ENCODE measurements around the gene GNG13.
"Not testable (repeated sequence)": the region's sequence is repeated elsewhere in the genome, so short reads cannot be mapped to it uniquely, and the experiment has no call there.

GNG13 gene, protein sequence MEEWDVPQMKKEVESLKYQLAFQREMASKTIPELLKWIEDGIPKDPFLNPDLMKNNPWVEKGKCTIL

DNA sequence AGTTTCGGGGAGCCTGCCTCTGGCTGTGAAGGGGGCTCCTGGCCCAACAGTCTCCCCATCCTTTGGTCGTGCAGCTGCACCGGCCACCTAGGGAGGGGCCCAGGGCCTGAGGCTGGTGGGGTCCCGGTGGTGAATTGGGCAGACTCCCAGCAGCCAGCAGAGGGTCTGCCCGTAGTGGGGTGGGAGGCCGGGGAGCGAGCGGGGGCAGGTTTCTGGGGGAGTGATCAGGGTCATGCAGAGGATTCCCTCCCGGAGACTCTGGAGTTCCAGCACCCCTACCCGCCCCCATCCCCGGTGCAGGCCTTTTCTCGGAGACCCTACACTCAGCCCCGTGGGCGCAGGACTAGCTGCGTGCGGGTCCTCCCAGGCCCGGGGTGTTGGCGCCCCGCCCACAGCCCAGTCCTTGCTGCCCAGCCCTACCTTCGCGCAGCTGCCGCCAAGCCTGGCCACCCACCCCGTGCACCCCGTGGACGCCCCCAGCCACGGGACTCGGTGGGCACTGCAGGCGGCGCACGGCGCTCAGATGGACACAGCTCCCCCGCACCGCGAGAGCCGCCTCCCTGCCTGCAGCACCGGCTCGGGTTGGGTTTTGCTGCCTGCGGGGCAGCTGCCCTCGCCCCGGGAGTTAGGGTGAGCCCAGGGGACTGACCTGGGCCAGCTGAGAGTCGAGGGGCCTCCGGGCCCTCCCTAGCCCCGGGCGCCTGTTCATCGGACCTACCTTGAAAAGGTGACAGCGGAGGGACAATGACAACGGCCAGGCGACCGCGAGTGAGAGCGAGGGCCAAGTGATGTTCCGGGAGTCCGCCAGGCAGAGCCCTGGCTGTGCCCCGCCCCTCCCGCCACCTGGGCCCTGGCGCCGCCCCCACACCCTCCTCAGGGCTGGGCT lies at the start of gene GNG13:
Gene GNG13 (minus strand): TSS at position 787 of the 886 bp plus-strand sequence. CDS start 1,657 bp downstream, outside the sequence.
- no peak for DNase-seq

DNA sequence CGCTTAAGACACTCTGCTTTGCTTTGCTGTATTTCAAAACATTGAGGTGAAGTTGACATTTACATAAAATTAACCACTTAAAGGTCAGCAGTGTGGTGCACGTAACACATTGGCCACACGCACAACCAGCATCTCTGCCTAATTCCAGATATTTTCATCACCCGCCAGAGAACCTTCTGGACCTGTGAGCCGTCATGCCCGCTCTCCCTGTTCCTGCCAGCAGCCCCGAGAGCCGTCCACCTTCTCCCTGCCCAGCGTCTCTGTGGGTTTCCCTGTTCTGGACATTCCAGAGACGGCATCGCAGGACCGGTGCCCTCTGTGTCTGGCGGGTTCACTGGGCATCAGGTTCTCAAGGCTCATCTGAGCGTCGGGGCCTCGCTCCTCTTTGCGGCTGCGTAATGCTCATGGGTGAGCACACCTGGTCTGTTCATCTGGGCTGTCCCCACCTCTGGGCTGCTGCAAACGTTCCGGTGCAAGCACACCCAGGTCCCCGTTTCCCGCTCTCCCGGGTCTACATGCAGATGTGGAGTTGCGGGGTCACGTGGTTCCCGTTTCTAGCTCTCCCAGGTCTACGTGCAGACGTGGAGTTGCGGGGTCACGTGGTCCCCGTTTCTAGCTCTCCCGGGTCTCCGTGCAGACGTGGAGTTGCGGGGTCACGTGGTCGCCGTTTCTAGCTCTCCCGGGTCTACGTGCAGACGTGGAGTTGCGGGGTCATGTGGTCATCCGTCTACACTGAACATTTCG lies 48.1 kb upstream of the GNG13 start:
- no peak for DNase-seq

DNA sequence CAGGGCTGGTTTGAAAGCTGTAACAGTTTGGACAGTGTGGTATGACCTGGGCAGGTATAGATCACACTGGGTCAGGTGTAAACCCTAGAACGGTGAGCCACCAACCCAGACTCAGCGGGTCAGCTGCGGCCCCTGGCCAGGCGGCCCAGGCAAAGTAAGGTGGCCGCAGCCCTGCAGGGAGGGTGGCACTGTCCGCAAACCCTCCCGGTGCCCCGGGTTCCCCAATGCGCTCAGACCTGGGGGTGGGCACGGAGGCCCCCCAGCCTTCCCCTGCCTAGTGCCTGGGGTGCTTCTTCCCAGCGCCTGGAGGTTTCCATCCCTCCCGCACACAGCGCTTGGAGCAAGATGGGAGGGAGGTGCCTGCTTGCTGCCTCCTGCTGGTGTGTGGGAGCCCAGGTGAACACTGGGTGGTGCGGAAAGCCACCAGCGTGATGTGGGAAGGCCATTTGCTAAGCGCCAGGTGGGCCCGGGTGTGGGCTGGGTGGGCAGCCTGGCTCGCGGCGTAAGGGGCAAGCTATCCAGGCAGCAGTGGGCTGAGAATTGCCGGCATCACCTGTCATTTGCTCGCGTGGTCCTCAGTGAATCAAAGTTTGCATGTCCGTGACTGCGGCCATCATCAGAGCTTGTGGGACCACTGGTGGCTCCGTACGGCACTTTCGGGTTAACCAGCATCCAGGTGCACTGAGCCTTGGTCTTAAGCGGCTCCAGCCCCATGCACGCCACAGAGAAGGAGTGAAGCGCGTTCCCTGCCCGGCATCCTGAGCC lies 47.3 kb upstream of the GNG13 start:
- DNase-seq = no peak

DNA sequence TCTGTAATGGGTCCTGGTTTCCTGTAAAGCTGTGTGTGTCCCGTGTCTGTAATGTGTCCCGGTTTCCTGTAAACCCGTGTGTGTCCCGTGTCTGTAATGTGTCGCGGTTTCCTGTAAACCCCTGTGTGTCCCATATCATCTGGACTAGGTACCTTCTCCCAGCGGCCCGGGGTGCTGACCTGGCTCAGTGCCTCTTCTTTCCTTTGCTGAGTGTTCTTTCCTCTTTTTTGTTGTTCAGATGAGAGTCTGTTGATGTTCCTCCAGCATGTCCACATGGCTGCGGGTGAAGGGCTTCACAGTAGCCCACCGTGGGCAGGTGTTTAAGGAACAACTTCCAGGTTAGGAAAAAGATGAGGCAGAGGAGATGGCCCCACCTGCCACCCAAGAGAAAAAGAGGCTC lies 46.6 kb upstream of the GNG13 start:
- DNase-seq = no peak

DNA sequence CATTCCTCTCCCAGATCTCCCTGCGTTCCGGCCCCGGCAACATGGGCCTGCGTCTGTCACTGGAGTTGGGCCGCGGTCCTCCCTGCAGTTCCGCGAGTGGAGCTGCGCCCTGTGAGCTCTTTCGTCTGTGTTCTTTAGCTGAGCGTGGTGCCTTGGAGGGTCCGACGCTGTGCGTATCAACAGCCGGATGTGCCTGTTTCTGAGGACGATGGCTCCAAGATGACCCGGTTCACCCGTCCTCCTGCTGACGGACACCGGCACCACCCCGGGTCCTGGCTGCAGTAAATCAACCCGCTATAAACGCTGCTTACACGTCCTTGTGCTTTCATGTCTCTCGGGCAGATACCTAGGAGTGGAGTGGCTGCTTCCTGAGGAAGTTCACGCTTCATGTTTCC lies 44.8 kb upstream of the GNG13 start:
- no peak for DNase-seq

DNA sequence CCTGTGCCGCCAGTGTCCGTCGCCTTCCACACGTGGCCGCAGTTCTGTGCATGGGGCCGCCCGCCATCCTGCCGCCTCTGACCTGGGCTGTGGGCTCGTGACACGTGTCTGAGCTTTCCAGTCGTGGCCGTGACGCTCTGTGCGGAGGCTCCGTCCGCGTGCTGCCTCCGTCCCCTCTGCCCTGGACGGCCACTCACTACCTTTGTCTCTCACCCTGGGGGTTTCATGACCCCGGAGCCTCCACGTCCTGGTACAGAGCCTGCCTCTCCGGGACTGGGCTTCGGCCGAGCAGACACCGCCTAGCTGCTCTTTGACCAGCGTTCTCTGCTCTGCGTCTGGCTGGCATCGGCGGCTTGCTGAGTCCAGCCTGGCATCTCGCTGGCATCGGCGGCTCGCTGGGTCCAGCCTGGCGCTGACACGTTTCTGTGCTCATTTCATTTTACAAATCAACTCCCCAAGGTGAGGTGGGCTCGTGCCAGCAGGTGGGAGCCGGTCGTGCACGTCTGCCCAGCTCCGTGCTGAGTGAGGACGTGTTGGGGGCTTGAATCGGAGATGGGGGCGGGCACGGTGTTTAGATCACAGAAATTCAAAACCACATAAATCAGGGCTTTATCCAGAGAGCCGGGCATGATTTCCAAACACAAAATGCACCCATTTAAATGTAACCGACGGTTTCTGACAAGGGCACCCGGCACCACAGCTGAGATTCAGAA lies 44.3 kb upstream of the GNG13 start:
- DNase-seq = no peak

DNA sequence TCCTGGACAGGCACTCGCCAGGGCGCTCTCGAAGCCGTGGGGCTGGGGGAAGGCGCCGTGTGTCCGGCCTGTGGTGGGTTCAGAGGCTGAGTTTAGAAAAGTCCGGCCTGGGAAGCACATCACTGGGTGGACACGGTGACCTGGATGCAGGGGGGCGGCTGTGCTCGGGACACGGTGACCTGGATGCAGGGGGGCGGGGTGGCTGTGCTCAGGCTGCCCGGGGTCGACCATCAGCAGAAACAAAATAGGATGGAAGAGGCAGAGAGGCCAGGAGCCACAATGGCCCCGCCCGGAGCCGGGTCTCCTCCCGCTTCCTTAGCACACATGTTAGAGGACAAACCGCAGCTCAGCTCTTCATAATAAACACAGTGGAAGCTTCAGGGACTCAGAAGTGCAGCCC lies 43.2 kb upstream of the GNG13 start:
- DNase-seq = no peak

DNA sequence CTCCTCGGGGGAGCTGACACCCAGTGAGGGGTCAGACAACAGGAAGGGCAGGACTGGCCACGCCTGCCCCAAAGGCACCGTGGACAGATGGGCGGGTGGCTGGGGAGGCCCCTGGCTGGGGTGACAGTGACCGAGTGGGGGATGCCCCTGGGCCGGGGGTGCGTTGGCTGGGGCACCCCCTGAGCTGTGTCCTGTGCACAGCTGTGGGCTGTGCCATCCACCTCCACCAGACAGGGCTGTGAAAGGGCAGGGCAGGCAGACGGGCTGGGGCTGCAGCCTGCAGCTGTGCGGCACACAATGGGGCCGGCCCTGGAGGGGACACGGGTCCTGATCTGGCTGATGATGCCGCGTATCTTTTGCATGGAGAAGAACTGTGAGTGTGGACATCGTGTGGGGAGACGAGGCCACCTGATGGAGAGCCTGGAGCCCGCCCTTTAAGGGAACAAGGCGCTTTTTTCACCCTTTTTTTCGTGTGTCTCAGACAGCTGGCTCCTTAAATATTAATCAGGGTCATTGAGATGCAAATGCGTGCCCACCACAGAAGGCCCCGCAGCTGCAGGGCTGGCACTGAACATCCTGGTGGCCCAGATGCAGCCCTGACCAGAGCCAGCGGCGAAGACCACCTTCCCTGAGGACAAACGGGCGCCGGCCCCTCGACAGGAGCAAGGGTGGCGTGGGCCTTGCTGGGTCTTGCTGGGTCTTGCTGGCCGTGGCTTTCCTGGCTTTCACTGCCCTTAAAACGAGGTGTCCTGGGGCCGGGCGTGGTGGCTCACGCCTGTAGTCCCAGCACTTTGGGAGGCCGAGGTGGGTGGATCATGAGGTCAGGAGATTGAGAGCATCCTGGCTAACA lies 42.4 kb upstream of the GNG13 start:
- DNase-seq = no peak

DNA sequence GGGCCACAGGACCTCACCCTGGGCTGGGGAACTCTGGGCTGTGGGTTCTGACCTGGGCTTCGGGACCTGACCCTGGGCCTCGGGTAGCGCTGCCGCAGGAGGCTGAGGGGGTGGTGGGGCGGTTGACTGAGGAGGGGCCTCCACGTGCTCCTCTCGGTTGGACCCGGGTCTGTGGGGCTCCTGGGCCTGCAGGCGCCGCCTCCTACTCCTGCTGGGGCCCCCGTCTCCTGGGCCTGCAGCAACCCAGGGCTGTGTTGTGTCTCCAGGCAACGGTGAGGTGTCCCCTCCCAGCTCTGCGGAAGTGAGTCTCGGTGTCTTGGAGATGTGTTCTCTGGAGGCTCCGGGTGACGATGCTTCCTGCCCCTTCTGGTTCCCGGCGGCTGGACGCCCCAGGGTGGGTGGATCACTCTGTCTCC lies 41.5 kb upstream of the GNG13 start:
- DNase-seq = no peak

DNA sequence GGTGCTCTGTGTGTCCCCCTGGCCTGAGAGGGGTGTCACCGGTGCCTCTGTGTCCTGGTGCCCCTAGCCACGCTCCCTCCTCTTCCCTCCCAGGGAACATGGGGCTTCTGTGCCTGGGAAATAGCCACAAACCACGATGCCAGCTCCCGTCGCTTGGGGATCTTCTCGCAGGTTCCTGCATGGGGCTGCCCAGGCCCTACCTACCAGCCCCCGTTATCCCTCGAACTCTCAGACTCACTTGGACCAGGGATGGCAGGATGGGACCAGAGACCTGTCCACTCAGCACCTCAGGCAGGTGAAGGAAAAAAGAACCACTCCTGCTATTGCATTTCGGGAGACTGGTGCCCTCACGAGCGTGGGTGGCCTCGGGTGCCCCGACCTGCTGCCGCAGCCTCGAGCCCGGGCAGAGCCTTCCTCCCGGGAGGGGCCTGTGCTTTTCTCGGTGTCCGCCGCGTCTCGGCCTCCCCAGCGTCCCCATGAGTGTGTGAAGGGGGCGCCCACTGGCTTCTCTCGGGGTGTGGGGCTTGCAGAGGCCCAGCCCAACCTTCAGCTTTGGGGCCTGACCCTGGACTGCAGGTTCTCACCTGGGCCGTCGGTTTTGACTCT lies 41.0 kb upstream of the GNG13 start:
- DNase-seq = no peak

DNA sequence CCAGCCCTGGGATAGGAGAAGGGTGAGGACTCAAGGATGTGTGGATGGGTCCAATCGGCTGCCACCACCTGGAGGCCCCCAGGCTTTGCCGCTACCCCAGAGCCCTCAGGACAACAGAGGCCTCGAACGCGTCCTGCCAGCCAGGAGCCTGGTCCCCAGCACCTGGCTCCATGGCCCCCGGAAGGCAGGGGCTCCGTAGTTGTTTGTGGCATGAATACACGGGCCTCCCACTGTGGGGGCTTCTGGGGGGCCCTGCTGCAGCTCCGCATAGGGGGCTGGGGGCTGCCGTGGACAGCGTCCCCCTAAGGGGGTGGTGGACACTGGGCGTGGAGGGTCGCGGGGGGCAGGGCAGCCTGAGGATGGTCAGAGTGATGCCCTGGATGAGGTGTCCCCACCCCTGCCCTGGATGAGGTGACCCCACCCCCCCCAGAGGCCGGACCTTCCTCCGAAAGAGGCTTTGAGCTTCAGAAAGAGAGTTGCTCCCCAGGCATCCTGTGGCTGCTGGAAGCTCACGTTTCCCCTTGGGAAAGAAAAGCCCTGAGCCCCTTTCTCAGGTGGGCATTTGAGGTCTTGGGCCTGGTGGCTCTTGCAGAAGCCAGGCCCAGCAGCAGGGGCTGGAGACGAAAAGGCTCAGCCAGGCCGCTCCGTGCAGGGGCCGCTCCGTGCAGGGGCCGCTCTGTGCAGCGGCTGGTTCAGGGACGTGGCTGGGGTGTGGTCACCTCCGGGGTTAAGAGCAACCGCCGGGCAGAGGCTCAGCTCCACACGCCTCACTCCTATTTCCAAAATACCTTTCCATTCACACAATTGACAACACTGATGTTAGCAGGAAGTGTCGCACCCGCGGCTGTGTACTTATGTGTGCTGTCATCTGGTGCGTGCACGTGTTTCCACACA lies 40.3 kb upstream of the GNG13 start:
- DNase-seq = no peak

DNA sequence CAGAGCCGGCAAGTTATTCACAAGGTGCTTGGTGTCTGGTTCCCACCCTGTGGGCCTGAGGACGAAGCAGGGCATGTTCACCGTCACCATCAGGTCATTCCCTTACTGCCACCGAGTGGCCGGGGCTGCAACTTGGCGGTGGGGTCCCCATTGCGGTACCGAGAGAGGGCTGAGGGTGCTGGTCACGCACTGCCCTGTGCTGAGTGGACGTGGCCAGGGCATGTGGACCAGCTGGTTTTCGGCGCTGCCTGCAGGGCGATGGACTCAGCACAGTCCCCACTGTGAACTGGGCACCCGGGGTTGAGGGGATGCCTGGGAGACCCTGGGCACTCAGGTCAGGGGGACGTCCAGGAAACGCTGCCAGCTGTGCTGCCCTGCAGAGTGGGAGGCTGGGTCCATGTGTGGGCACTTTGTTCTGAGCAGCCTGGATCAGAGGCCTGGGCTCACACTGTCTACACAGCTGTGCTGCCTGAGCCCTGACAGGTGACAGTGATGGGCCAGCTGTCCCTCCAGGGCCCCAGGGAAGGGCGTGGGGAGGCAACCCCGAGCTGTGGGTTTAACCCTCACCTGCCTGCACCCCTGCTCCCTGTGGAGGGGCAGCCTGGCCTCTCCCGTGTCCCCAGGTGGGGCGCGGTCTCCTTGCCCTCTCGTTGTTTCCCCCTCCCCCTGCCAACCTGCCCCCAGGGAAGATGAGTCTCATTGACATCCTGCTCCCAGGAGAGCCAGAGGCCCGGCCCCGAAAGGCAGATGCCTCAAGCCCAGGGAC lies 39.3 kb upstream of the GNG13 start:
- DNase-seq = no peak

DNA sequence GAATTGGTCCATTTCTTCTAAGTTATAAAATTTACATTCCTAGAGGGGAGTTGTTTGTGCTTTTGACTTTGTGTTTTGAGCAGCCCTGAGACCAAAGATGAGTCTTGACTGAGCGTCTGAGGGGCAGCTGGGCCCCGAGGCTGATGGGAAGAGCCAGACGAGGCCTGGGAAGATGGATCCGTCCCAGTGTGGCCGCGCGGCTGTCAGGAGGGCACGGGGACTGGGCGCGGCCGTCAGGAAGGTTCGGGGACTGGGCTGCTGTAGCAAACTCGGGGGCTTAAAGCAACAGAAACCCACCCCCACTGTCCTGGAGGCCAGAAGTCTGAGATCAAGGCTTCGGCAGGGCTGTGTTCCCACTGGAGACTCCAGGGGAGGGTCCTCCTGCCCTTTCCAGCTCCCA lies 38.2 kb upstream of the GNG13 start:
- no peak for DNase-seq

DNA sequence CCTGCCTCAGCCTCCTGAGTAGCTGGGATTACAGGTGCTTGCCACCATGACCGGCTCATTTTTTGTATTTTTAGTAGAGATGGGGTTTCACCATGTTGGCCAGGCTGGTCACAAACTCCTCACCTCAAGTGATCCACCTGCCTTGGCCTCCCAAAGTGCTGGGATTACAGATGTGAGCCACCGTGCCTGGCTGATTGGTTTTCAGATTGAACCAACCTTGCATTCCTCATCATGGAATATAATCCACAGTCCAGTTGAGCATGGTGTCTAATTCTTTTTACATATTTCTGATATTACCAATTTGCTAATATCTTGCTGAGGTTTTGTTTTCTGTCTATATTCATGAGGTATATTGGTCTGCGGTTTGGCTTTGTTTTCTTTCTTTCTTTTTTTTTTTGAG lies 36.3 kb upstream of the GNG13 start:
- not testable (repeated sequence) for DNase-seq

DNA sequence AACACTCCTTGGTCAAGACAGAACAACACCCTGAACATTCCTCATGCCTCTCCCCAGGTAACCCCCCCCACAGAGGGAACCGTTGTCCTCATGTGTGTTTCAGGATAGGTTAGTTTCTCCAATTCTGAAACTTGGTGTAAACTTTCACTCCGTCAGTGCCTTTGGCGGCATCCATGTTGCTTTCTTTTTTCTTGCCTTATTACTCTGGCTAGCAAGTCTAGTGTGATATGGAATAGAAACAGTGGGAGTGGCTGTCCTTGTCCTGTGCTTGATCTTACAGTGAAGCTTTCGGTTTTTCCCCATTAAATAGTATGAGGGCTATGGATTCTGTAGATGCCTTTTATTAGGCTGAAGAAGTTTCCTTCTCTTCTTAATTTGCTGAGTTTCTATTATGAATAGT lies 35.7 kb upstream of the GNG13 start:
- no peak for DNase-seq

DNA sequence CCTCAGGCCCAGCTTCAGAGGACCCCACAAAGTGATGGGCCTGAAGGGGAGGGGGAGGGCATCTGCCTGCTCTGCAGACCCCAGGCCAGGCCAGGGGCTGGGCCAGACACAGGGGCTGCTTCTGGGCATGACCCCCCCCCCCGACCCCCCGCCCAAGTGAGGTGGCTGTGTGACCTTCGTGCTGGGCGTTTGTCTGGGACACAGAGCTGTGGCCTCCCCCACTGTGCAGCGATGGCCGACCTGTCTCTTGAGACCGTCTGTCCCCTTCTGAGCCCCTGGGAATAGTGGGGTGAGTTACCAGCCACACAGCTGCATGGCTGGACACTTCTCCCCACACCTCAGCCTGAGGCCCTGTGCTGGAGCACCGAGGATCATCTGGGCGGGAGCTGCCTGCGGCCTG lies 34.8 kb upstream of the GNG13 start:
- no peak for DNase-seq

DNA sequence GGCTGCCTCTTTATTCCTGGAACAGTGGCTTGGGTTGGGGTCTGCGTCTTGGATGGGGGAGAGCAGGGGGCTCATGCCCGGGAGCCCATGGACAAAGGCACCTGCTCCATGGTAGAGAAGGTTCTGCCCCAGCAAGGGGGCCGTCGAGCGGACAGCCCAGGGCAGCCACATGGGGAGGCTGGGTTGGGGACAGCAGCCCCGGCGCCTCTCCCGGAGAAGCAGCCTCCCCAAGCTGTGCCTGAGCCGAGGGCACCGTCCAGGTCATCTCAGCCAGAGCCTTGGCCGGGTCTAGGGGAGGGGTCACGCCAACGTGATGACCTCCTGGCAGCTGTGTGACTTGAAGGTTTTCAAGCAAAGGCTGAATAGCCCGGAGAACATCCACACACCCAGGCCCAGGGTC lies 32.9 kb upstream of the GNG13 start:
- DNase-seq = no peak

DNA sequence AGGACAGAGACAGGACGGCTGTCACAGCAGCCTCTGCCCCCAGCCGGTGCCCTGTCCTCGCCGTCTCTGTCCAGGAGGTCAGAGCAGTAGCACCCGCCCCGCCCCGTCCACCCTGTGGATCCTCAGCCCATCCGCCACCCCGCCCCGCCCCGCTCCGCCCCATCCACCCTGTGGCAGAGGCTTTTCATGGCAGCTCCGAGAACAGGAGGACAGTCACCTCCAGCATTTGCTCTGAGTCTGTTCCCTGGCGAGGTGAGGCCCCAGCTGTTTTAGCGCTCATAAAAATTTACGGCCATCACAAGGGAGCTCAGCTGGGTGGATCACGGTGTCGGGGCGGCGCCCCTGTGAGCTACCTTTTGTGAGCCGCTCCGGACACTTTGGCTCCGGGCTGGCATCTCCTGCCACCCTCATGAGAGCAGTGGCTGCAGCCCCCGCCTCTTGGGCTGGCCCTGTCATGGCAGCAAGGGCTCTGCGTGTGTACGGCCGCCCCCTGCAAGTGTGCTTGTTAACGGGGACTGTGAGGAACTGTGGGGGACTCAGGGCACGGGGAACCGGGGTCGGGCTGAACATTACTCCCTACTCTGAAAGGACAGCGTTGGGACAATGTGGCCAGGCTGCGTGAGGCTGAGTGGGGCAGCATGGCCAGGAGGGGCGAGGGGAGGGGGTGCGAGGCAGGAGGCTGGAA lies 32.3 kb upstream of the GNG13 start:
- no peak for DNase-seq

Measured in KG1 (cell line).